IMR-90 (cell line): ENCODE data around the gene DOCK9.

ENCODE experiments used
- CEBPB ChIP-seq: IDR thresholded peaks from 2 replicates; pipeline ENCODE4 v1.6.1; 2012; ENCODE audit warnings: low read depth, low read length, improper control_type of control experiment
- CTCF ChIP-seq: conservative IDR thresholded peaks from 2 replicates; pipeline ENCODE4 v1.5.1; 2012; ENCODE audit warnings: mild to moderate bottlenecking, low read depth, low read length, improper control_type of control experiment
- MAFK ChIP-seq: IDR thresholded peaks from 2 replicates; pipeline ENCODE4 v1.6.1; 2012; ENCODE audit warnings: low read depth, low read length, improper control_type of control experiment
- MXI1 ChIP-seq: IDR thresholded peaks from 2 replicates; pipeline ENCODE4 v1.6.1; 2012; ENCODE audit warnings: low read depth, mild to moderate bottlenecking, low read length, moderate library complexity, borderline replicate concordance
- NFE2L2 ChIP-seq: fragments of 150-350 bp; IDR thresholded peaks from 2 replicates; pipeline ENCODE4 v1.6.1; 2016; ENCODE audit warnings: low read depth, mild to moderate bottlenecking, low read length
- POLR2A ChIP-seq: IDR thresholded peaks from 2 replicates; pipeline ENCODE4 v1.6.1; 2012; ENCODE audit warnings: mild to moderate bottlenecking, low read depth, low read length
- RAD21 ChIP-seq: IDR thresholded peaks from 2 replicates; pipeline ENCODE4 v1.6.1; 2012; ENCODE audit warnings: low read length, improper control_type of control experiment
- RCOR1 ChIP-seq: IDR thresholded peaks from 2 replicates; pipeline ENCODE4 v1.6.1; 2012; ENCODE audit warnings: mild to moderate bottlenecking, low read length, improper control_type of control experiment; ENCODE audit not compliant: insufficient replicate concordance
- SMC3 ChIP-seq: fragments of 150-350 bp; IDR thresholded peaks from 2 replicates; pipeline ENCODE4 v1.6.1; 2016; ENCODE audit warnings: low read depth, mild to moderate bottlenecking, antibody characterized with exemption, low read length, moderate library complexity
- TF ChIP-seq, protein P1 (sequence below): fragments of 150-350 bp; IDR thresholded peaks from 2 replicates; pipeline ENCODE4 v1.6.1; 2016; ENCODE audit warnings: low read depth, mild to moderate bottlenecking, low read length, moderate library complexity, borderline replicate concordance
- TF ChIP-seq, protein P2 (sequence below): fragments of 150-350 bp; IDR thresholded peaks from 2 replicates; pipeline ENCODE4 v1.6.1; 2017; ENCODE audit warnings: mild to moderate bottlenecking, antibody characterized with exemption, low read length, low read depth

GRCh38 chr13:98942485-98942884, 35.4 kb downstream of the DOCK9 start:
- no peak for TF ChIP-seq CTCF
- TF ChIP-seq, protein P1, sequence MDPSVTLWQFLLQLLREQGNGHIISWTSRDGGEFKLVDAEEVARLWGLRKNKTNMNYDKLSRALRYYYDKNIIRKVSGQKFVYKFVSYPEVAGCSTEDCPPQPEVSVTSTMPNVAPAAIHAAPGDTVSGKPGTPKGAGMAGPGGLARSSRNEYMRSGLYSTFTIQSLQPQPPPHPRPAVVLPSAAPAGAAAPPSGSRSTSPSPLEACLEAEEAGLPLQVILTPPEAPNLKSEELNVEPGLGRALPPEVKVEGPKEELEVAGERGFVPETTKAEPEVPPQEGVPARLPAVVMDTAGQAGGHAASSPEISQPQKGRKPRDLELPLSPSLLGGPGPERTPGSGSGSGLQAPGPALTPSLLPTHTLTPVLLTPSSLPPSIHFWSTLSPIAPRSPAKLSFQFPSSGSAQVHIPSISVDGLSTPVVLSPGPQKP = no peak
- no peak for TF ChIP-seq CEBPB
- TF ChIP-seq MXI1 = no peak
- TF ChIP-seq POLR2A = no peak
- TF ChIP-seq NFE2L2 = no peak
- no peak for TF ChIP-seq SMC3
- no peak for TF ChIP-seq RAD21
- TF ChIP-seq RCOR1 = no peak
- no peak for TF ChIP-seq MAFK
- TF ChIP-seq, protein P2, sequence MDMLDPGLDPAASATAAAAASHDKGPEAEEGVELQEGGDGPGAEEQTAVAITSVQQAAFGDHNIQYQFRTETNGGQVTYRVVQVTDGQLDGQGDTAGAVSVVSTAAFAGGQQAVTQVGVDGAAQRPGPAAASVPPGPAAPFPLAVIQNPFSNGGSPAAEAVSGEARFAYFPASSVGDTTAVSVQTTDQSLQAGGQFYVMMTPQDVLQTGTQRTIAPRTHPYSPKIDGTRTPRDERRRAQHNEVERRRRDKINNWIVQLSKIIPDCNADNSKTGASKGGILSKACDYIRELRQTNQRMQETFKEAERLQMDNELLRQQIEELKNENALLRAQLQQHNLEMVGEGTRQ = no peak
